GM20431 (cell line): ENCODE measurements around the gene ARHGAP11A.
"Not testable (repeated sequence)": the region's sequence is repeated elsewhere in the genome, so short reads cannot be mapped to it uniquely, and the experiment has no call there.

Experiments used
- in situ Hi-C: fragments of 300-500 bp; cut with MseI, MboI; formaldehyde crosslinking; loops from one replicate; pipeline ENCODE4 v1.15.0; 2020; ENCODE audit warnings: low sequenced_read_pairs; ENCODE audit not compliant: unreplicated experiment

The ARHGAP11A gene

GRCh38 chr15:32615051-32615870 is at the start of gene ARHGAP11A:
TSS of gene ARHGAP11A (plus strand) at chr15:32615504. CDS start at chr15:32616212, 708 bp downstream.
- in situ Hi-C loops = not testable (repeated sequence)

- in situ Hi-C loops = not testable (repeated sequence)
Observed at GRCh38 chr15:32568988-32569387, 46.3 kb upstream of the ARHGAP11A start.

GRCh38 chr15:32578482-32578881 is 36.8 kb upstream of the ARHGAP11A start:
- in situ Hi-C loops = not testable (repeated sequence)

- in situ Hi-C loops = not testable (repeated sequence)
Observed at GRCh38 chr15:32585844-32586243, 29.5 kb upstream of the ARHGAP11A start.

- in situ Hi-C loops = not testable (repeated sequence)
Observed at GRCh38 chr15:32593151-32593550, 22.2 kb upstream of the ARHGAP11A start, which contains the start of gene GOLGA8N. TSS of gene GOLGA8N (plus strand) at chr15:32593456.

- in situ Hi-C loops = not testable (repeated sequence)
Observed at GRCh38 chr15:32609518-32609917, 5.8 kb upstream of the ARHGAP11A start.

- in situ Hi-C loops = not testable (repeated sequence)
Observed at GRCh38 chr15:32610719-32611118, 4.6 kb upstream of the ARHGAP11A start.

- in situ Hi-C loops = not testable (repeated sequence)
Observed at GRCh38 chr15:32614712-32615050, 623 bp upstream of the ARHGAP11A start.

GRCh38 chr15:32615871-32616426 is 645 bp downstream of the ARHGAP11A start:
- in situ Hi-C loops = not testable (repeated sequence)

GRCh38 chr15:32636410-32636809 is 21.1 kb downstream of the ARHGAP11A start:
- in situ Hi-C loops = no loop called here

- in situ Hi-C loops = no loop called here
Observed at GRCh38 chr15:32636908-32637567, 21.7 kb downstream of the ARHGAP11A start.

- in situ Hi-C loops = no loop called here
Observed at GRCh38 chr15:32637704-32638103, 22.4 kb downstream of the ARHGAP11A start.

GRCh38 chr15:32641517-32642059 is 26.3 kb downstream of the ARHGAP11A start, which contains the start of gene SCG5:
TSS of gene SCG5 (plus strand) at chr15:32641710. CDS start at chr15:32643593, 1,883 bp downstream.
- in situ Hi-C loops = no loop called here

GRCh38 chr15:32642667-32643435 is 27.5 kb downstream of the ARHGAP11A start:
- in situ Hi-C loops = no loop called here

GRCh38 chr15:32643907-32644445 is 28.7 kb downstream of the ARHGAP11A start:
- in situ Hi-C loops = no loop called here

GRCh38 chr15:32646291-32646690 is 31.0 kb downstream of the ARHGAP11A start:
- in situ Hi-C loops = no loop called here

GRCh38 chr15:32649342-32649741 is 34.0 kb downstream of the ARHGAP11A start:
- in situ Hi-C loops = no loop called here

GRCh38 chr15:32651229-32651837 is 36.0 kb downstream of the ARHGAP11A start:
- in situ Hi-C loops = loop anchor here (25.0 kb wide), 2 partner anchors 186 to 336 kb away; no protein-coding TSS in a partner anchor

GRCh38 chr15:32652178-32652577 is 36.9 kb downstream of the ARHGAP11A start:
- in situ Hi-C loops = loop anchor here (25.0 kb wide), 2 partner anchors 185 to 335 kb away; no protein-coding TSS in a partner anchor
